ENCODE results near the gene TMEM51. TPM values are rescaled to one million over a fixed set of nuclear protein-coding genes. Genes with fewer than 3 reads are reported as not detected.

Gene TMEM51
- total and polyA plus RNA-seq, 10 of the 15 experiments (the other 5 are each of a cell fraction or from before 2014, with no cell fraction given): 0.55 to 4.8 (median 3.1) TPM

DNA sequence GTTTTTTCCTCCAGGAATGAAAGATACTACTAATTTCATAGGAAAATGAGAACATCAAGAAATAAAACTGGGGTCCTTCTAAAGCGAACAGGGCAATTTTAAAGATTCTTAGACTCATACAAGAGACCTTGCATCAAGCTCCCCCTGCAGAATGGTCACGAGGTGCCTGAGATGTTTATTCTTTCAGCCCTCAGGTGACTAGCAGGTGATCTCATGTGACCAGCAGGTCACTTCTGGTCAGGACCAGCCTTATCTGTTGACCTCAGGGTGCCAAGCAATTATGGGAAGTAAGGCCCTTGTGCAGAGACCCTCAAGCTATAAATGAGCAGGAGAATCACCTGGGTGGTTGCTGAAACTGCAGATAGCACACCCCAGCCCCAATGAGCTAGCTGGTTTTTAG is 20.6 kb upstream of the TMEM51 start:
- no peaks in the 10 kb centered on the region; the same call in 2 of the 3 replicates for H3K9me3 ChIP-seq (replicated peaks; ENCODE audit: control insufficient read depth, insufficient read depth, low read length)
- WGBS (ENCODE audit: insufficient coverage, insufficient replicate concordance, low lambda C conversion rate, missing lambda C conversion rate): 10% methylated on average over 2 of the region's 2 CpGs
- no peaks in the 10 kb centered on the region for H4K20me1 ChIP-seq (ENCODE audit: control insufficient read depth, insufficient read depth)
- no peak for DNase-seq (ENCODE audit: low read depth, low spot score)
- TF ChIP-seq SREBF2 (IDR thresholded peaks at IDR 0.05; ENCODE audit: low read length) (no peak), HDGF (IDR thresholded peaks at IDR 0.05) (no peak), SMAD1 (IDR thresholded peaks at IDR 0.05; ENCODE audit: low read depth, partially characterized antibody) (no peak), SP1 (IDR thresholded peaks at IDR 0.05; ENCODE audit: low read depth, low read length) (no peak), MYB (IDR thresholded peaks at IDR 0.05; ENCODE audit: borderline replicate concordance, low read depth, low read length) (no peak), HDAC6 (IDR thresholded peaks at IDR 0.05; ENCODE audit: unreplicated experiment) (no peak), IRF5 (IDR thresholded peaks at IDR 0.05; ENCODE audit: borderline replicate concordance) (no peak), HCFC1 (IDR thresholded peaks at IDR 0.05; ENCODE audit: low read length) (no peak), JUNB (IDR thresholded peaks at IDR 0.05) (no peak), SRF (IDR thresholded peaks at IDR 0.05; ENCODE audit: low read depth in 2 of 2, low read length in 2 of 2) (no peak), ZNF274 (IDR thresholded peaks at IDR 0.05; ENCODE audit: insufficient read depth, insufficient read length) (no peak), NFXL1 (IDR thresholded peaks at IDR 0.05; ENCODE audit: borderline replicate concordance) (no peak)
- TF ChIP-seq, protein P1, sequence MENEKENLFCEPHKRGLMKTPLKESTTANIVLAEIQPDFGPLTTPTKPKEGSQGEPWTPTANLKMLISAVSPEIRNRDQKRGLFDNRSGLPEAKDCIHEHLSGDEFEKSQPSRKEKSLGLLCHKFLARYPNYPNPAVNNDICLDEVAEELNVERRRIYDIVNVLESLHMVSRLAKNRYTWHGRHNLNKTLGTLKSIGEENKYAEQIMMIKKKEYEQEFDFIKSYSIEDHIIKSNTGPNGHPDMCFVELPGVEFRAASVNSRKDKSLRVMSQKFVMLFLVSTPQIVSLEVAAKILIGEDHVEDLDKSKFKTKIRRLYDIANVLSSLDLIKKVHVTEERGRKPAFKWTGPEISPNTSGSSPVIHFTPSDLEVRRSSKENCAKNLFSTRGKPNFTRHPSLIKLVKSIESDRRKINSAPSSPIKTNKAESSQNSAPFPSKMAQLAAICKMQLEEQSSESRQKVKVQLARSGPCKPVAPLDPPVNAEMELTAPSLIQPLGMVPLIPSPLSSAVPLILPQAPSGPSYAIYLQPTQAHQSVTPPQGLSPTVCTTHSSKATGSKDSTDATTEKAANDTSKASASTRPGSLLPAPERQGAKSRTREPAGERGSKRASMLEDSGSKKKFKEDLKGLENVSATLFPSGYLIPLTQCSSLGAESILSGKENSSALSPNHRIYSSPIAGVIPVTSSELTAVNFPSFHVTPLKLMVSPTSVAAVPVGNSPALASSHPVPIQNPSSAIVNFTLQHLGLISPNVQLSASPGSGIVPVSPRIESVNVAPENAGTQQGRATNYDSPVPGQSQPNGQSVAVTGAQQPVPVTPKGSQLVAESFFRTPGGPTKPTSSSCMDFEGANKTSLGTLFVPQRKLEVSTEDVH (IDR thresholded peaks at IDR 0.05; ENCODE audit: low read depth, partially characterized antibody): no peak
- TF ChIP-seq, protein P2, sequence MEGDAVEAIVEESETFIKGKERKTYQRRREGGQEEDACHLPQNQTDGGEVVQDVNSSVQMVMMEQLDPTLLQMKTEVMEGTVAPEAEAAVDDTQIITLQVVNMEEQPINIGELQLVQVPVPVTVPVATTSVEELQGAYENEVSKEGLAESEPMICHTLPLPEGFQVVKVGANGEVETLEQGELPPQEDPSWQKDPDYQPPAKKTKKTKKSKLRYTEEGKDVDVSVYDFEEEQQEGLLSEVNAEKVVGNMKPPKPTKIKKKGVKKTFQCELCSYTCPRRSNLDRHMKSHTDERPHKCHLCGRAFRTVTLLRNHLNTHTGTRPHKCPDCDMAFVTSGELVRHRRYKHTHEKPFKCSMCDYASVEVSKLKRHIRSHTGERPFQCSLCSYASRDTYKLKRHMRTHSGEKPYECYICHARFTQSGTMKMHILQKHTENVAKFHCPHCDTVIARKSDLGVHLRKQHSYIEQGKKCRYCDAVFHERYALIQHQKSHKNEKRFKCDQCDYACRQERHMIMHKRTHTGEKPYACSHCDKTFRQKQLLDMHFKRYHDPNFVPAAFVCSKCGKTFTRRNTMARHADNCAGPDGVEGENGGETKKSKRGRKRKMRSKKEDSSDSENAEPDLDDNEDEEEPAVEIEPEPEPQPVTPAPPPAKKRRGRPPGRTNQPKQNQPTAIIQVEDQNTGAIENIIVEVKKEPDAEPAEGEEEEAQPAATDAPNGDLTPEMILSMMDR (IDR thresholded peaks at IDR 0.05 in 2 of 3, conservative IDR thresholded peaks at IDR 0.05 in 1 of 3; ENCODE audit: control insufficient read depth in 2 of 3, extremely low read depth in 1 of 3, insufficient read depth in 1 of 3, low read depth in 3 of 3, low read length in 3 of 3): no peak
- TF ChIP-seq, protein P3, sequence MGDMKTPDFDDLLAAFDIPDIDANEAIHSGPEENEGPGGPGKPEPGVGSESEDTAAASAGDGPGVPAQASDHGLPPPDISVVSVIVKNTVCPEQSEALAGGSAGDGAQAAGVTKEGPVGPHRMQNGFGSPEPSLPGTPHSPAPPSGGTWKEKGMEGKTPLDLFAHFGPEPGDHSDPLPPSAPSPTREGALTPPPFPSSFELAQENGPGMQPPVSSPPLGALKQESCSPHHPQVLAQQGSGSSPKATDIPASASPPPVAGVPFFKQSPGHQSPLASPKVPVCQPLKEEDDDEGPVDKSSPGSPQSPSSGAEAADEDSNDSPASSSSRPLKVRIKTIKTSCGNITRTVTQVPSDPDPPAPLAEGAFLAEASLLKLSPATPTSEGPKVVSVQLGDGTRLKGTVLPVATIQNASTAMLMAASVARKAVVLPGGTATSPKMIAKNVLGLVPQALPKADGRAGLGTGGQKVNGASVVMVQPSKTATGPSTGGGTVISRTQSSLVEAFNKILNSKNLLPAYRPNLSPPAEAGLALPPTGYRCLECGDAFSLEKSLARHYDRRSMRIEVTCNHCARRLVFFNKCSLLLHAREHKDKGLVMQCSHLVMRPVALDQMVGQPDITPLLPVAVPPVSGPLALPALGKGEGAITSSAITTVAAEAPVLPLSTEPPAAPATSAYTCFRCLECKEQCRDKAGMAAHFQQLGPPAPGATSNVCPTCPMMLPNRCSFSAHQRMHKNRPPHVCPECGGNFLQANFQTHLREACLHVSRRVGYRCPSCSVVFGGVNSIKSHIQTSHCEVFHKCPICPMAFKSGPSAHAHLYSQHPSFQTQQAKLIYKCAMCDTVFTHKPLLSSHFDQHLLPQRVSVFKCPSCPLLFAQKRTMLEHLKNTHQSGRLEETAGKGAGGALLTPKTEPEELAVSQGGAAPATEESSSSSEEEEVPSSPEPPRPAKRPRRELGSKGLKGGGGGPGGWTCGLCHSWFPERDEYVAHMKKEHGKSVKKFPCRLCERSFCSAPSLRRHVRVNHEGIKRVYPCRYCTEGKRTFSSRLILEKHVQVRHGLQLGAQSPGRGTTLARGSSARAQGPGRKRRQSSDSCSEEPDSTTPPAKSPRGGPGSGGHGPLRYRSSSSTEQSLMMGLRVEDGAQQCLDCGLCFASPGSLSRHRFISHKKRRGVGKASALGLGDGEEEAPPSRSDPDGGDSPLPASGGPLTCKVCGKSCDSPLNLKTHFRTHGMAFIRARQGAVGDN (IDR thresholded peaks at IDR 0.05): no peak
- ATAC-seq: no peak
- in situ Hi-C loops (cut with MboI): no loop called here
- no peaks in the 10 kb centered on the region for H3K36me3 ChIP-seq (ENCODE audit: control insufficient read depth in 2 of 2, insufficient read depth in 2 of 2, low read length in 1 of 2)
- ChIA-PET SMC1A (ENCODE audit: uncharacterized antibody, unreplicated experiment) (interaction anchor here (2.5 kb wide), 1 partner anchor 139 kb away, joined by 7 read pairs; no protein-coding TSS in a partner anchor), RAD21 (ENCODE audit: unreplicated experiment) (interaction anchor here (1.0 kb wide), 1 partner anchor 139 kb away, joined by 7 read pairs; no protein-coding TSS in a partner anchor), CTCF (interaction anchor here (7.1 to 7.4 kb wide), 2 partner anchors 140 to 169 kb away, joined by 105 to 219 read pairs; no protein-coding TSS in a partner anchor), POLR2A (no interaction called here)
- H3K4me3 ChIP-seq: no peak overlapping the region
- intact Hi-C loops (cut with micrococcal nuclease; ENCODE audit: unreplicated experiment): no loop called here
- no peak overlapping the region for H2AFZ ChIP-seq (ENCODE audit: control insufficient read depth, low read depth, low read length)
- no peak overlapping the region for H3K4me2 ChIP-seq (ENCODE audit: control insufficient read depth, insufficient read depth)
- H3K9ac ChIP-seq (ENCODE audit: control insufficient read depth, insufficient read depth, low read length): no peak overlapping the region
- no peak overlapping the region for H3K27ac ChIP-seq (ENCODE audit: control insufficient read depth, insufficient read depth)
- H3K4me1 ChIP-seq (ENCODE audit: control insufficient read depth, insufficient read depth, low read length): no peaks in the 10 kb centered on the region; the same call in 1 of the 2 replicates
- FAIRE-seq: no peak
- H3K79me2 ChIP-seq (ENCODE audit: control insufficient read depth, insufficient read depth, low read length): no peaks in the 10 kb centered on the region
- BruUV-seq (replicated peaks): no TSS peak
- H3K27me3 ChIP-seq (replicated peaks in 1 of 2; ENCODE audit: control insufficient read depth in 2 of 2, insufficient read depth in 2 of 2, low read length in 1 of 2): no peaks in the 10 kb centered on the region

All from GM12878 (cell line).